Bronchial epithelial cell (primary cell): Measurements from ENCODE around the gene FADS2. TPM values are rescaled to one million over a fixed set of nuclear protein-coding genes. Genes with fewer than 3 reads are reported as not detected.

Experiments
- DNase-seq: peaks from one replicate; pipeline ENCODE4 v3.0.0-alpha.2; 2010; ENCODE audit warnings: low read depth
- FAIRE-seq: peaks from 2 replicates; lab custom pipeline; 2011; peaks lifted over from hg19 to GRCh38; lab: Jason Lieb, UNC
- H3K27me3 ChIP-seq: 2 replicates; pipeline ENCODE4 v1.5.1; 2011; ENCODE audit warnings: low read length; ENCODE audit not compliant: control insufficient read depth, insufficient read depth
- H3K36me3 ChIP-seq: 2 replicates; pipeline ENCODE4 v1.5.1; 2011; ENCODE audit warnings: low read length; ENCODE audit not compliant: control insufficient read depth, insufficient read depth
- H3K4me3 ChIP-seq: 2 replicates; pipeline ENCODE4 v1.5.1; 2011; ENCODE audit warnings: mild to moderate bottlenecking, low read depth, low read length, control low read depth
- CTCF ChIP-seq: IDR thresholded peaks from 2 replicates; pipeline ENCODE4 v1.5.1; 2011; ENCODE audit warnings: mild to moderate bottlenecking, moderate library complexity, low read length, control low read depth, inconsistent platforms; ENCODE audit not compliant: insufficient read depth, severe bottlenecking
- total RNA-seq: library from RNA; depleted of rRNA; stranded (reverse); fragments of >200 nt; gene quantifications from 2 replicates; pipeline ENCODE4 v1.2.1, GENCODE V29; 2014

FADS2 gene
- total RNA-seq, 1 donor from 2014 or later: 34.2 TPM

- Histone ChIP-seq H3K27me3 (no peaks in the 10 kb centered on the region), H3K4me3 (no peak overlapping the region), H3K36me3 (peaks cover 6% of the 10 kb centered on the region)
- TF ChIP-seq CTCF: no peak
- no peak for FAIRE-seq
- no peak for DNase-seq
Measured at GRCh38 chr11:61832754-61833153, 4.7 kb downstream of the FADS2 start.

- TF ChIP-seq CTCF: no peak
- Histone ChIP-seq H3K36me3 (peaks cover 10% of the 10 kb centered on the region), H3K4me3 (no peak overlapping the region), H3K27me3 (no peaks in the 10 kb centered on the region)
- DNase-seq (no peak), FAIRE-seq (no peak)
Measured at GRCh38 chr11:61833471-61833870, 5.4 kb downstream of the FADS2 start.

- H3K27me3 ChIP-seq: no peaks in the 10 kb centered on the region
- DNase-seq (no peak), FAIRE-seq (no peak)
- H3K4me3 ChIP-seq: no peak overlapping the region
- TF ChIP-seq CTCF: no peak
- peaks cover 14% of the 10 kb centered on the region for H3K36me3 ChIP-seq
Measured at GRCh38 chr11:61833926-61834277, 5.8 kb downstream of the FADS2 start.

GRCh38 chr11:61834278-61835048 lies 6.4 kb downstream of the FADS2 start:
- TF ChIP-seq CTCF: no peak
- FAIRE-seq (no peak), DNase-seq (no peak)
- Histone ChIP-seq H3K27me3 (no peaks in the 10 kb centered on the region), H3K36me3 (peaks cover 14% of the 10 kb centered on the region), H3K4me3 (no peak overlapping the region)

- TF ChIP-seq CTCF: no peak
- Histone ChIP-seq H3K27me3 (no peaks in the 10 kb centered on the region), H3K36me3 (peaks cover 24% of the 10 kb centered on the region), H3K4me3 (no peak overlapping the region)
- DNase-seq (no peak), FAIRE-seq (no peak)
Measured at GRCh38 chr11:61836193-61836592, 8.1 kb downstream of the FADS2 start.
